Activated naive CD4-positive, alpha-beta T cell (primary cell): Measurements from ENCODE around the gene APLF.
"Not testable (repeated sequence)": the region's sequence is repeated elsewhere in the genome, so short reads cannot be mapped to it uniquely, and the experiment has no call there.

Source experiments
- DNase-seq, 4 experiments: peaks; one replicate each; lab custom pipeline; 2025; lab: John Stamatoyannopoulos, UW

Gene APLF

DNA sequence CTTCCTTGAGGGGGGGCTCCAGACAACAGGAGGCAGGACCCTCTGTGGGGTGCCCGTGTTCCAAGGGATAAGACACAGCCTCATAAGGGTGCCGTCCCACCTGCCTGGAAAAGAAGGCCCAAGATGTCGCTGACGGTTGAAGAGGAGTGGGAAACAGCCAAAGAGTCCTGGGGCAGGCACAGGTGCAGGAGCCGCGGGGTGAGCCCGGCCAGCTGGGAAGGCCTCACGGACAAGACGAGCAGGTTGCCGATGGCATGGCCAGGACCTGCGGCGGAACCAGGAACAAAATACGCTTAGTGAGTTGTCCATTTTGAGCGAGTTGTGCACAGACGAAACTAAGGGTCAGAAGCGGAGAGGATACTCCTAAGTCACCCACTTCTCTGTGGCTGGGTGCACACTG is 61.8 kb downstream of the APLF start:
- DNase-seq: not testable (repeated sequence)

DNA sequence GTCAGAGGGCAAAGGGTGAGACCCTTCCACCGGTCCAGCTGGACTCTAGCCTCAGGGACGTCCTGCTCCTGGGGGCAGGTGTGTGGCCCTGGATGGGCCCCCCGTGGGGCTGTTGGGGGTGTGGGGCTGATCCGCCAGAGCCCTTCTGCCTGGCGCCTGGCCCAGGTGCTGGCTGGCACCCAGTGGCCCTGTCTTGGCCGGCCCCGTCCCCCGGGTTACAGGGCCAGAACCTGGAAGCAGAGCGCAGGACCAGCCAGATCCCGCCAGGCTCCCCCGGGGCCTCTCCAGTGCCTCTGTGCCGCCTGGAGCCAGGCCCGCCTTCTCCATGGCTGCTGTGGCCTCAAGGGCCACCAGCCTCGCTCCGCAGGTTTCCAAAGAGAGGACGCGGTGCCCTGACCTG is 62.3 kb downstream of the APLF start:
- DNase-seq: not testable (repeated sequence)

DNA sequence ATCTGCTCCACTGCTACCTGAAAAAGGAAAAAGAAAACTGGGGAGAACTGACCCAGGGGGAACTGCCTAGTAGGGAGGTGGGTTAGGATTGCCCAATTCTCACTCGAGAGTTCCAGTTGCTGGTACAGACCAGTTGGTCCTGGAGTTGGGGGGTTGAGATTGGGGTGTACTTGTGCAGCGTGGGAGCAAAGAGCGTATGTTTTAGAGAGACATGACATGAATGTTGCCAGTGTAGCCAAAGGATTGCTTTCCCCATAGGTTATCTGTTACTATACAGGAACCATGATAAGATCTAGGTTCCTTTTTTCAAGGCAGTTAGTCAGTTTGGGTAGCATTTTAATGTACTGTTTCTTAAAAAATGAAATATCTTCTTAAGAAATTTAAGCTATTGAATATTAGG is 68.6 kb downstream of the APLF start:
- no peak for DNase-seq

DNA sequence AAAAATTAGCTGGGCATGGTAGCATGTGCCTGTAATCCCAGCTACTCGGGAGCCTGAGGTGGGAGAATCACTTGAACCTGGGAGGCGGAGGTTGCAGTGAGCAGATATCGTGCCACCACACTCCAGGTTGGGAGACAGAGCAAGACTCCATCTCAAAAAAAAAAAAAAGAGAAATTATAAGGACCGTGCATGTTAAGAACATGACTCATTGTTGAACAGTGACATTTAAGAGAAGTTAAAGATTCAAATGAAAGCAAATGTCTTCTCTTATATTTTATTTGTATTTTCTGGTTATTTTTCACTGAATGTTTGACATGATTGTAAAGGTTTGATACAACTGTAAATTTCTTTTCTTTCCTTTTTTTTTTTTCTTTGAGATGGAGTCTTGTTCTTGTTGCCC is 69.6 kb downstream of the APLF start:
- no peak for DNase-seq

DNA sequence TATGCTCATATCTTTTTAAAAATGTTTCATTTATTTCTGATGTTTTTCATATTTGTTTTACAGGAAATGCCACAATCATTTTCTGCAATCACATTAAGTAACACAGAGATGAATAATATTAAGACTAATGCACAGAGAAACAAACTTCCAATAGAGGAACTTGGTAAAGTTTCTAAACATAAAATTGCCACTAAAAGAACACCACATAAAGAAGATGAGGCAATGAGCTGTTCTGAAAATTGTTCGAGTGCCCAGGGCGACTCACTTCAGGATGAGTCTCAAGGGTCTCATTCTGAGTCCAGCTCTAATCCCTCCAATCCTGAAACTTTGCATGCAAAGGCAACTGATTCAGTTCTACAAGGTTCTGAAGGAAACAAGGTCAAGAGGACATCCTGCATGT is 70.4 kb downstream of the APLF start:
- no peak for DNase-seq

DNA sequence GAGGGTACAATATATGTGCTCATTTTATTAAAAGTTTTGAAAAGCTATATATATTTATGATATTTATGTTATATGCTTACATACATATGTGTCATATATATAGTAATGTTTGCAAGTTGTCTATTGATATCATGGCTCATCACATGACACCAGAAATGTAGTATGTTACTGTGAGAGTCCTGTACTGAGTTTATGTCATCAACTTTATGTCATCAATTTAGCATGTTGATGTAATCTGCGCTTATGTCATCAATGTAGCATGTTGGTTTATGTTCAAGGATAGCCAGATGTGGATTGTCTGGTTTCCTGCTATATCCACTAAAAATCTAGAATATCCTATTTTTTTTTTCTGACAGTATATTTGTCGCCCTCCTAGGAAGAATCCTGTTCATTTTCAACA is 77.4 kb downstream of the APLF start:
- no peak for DNase-seq

DNA sequence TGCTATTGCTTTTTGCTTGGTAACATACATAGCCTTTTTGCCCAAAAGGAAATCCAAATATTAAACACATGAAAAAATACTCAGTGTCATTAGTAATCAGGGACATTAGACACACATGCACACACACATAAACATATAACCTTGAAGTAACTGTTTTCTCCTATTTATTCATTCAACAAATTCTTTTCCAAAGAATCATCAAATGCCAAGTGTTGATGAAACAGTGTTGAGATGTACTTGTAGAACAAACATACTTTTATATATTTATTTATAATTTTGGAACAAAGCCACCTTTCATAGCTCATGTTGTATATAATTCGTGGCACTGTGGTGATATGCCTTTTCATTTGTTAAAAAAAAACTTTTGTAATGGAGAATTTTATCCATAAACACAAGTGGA is 81.0 kb downstream of the APLF start:
- DNase-seq: no peak

DNA sequence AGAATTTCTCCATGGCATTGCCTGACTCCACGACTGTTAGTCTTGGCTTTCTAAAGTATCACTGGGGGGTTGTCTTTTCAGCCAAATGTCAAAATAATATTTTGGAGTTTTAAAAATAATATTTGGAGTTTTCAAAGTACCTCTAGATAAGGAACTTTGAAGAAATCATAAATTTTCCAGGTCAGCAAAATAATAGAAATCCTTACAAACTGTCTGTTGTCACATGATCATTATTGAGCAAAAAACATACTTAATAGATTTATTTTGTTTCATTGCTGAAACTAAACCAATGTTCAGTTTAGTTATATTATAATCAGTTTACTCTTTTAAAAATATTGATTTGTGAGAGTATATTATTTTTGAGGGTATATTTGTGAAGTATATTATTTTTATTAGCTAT is 85.7 kb downstream of the APLF start:
- DNase-seq: no peak

DNA sequence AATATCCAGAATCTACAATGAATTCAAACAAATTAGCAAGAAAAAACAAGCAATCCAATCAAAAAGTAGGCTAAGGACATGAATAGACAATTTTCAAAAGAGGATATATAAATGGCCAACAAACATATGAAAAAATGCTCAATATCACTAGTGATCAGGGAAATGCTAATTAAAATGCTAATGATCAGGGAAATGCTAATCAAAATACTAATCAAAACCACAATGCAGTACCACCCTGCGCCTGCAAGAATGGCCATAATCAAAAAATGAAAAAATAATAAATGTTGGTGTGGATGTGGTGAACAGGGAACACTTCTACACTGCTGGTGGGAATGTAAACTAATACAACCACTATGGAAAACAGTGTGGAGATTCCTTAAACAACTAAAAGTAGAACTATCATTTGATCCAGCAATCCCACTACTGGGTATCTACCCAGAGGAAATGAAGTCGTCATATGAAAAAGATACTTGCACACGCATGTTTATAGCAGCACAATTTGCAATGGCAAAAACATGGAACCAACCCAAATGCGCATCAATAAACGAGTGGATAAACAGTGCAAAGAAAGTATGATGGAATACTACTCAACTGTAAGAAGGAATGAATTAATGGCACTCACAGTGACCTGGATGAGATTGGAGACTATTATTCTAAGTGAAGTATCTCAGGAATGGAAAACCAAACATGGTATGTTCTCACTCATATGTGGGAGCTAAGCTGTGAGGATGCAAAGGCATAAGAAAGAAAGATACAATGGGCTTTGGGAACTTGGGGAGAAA is 88.2 kb downstream of the APLF start:
- not testable (repeated sequence) for DNase-seq

DNA sequence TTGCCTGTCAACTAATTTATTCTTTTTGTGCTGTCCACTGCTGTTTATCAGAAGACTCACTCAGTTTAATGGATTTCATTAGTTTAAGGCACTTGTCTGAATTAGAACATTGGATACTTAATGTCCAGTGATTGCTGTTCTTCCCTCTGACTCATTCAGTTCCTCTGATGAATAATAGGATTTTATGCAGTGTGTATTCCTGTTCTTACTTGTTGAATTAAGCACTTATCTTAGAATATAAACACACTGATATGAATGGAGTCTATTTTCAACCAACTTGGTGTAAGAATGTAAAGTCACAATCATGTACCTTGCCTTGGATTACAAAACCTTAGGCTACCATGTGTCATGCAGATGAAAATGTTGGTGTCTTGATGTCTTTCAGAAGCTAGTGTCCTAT is 89.0 kb downstream of the APLF start:
- no peak for DNase-seq

DNA sequence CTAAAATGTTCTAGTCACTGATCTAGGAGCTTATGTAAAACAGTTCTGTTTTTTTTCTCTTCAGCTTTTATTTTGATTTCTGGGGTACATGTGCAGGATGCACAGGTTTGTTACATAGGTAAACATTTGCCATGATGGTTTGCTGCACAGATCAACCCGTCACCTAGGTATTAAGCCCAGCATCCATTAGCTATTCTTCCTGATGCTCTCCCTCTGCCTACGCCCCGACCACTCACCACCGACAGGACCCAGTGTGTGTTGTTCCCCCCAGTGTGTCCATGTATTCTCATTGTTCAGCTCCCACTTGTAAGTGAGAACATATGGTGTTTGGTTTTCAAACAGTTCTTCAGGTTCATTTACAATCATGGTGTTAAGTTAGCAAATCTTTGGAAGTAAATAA is 91.2 kb downstream of the APLF start:
- no peak for DNase-seq

DNA sequence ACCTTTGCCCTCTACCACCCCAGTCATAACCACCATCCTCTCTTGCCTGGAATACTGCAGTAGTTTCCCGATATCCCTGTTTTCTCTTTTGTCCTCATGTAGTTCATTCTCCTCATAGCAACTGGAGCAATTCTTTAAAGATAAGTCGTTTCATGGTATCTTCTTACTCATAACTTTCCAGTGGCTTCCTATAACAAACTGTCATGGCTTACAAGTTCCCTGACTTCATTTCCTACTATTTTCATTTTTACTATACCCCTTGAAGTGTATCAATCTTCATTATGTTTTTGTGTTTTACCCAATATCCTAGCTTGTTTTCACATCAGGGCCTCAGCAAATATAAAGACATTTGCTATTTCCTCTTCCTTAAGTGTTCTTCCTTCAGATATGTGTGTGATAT is 92.3 kb downstream of the APLF start:
- DNase-seq: no peak

DNA sequence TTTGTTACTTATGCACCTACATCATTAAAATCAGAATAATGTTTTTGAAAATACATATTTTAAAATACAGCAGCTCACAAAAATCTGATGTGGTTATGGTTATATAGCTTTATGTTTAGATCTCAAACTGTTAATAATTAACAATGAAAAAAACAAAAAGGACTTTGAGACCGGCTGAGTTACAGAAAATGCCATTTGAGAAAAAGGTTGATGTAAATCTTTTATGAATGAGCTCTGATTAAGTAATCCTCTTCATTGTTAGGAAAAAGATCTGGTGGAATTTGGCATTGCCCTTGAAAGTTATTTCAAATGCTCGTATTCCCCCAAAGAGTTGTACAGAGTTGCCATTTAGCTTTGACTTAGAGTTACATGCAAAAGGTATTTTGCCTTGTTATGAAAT is 93.2 kb downstream of the APLF start:
- DNase-seq: no peak

DNA sequence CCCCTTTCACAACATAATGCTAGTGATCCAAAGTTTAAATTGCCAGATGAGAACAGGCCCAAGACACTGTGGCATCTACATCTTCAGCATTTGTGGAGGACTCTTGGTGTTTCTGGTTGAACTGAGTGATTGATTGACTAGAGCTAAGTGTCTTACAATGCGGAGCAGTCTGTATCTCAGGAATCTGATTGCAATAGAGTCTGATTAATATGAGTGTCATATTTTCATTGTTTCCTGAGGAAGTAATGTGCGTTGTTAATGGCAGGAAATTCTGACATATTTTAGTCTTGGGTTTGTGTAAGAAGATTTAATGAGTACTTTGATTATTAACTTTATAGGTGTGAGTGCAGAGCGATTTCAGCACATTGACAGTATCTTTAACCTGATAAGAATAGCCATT is 94.0 kb downstream of the APLF start:
- no peak for DNase-seq

DNA sequence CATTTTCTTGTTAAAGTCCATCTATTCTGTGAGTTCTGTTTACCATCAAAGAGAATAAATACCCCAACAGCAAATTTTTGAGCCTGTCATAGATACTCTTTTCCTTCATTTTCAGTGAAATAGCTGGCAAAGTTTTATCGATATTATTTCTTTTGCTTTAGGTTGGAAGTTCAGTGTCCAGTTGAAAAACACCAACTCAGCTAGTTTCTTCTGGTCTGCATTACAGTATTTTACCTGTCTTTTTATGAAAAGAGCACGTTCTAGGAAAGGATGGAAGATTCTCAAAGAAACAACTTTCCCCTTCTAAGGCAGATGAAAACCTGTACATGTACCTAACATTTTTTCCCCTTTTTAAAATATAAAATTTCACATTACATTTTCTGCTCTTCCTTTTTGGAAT is 95.5 kb downstream of the APLF start:
- DNase-seq: no peak

DNA sequence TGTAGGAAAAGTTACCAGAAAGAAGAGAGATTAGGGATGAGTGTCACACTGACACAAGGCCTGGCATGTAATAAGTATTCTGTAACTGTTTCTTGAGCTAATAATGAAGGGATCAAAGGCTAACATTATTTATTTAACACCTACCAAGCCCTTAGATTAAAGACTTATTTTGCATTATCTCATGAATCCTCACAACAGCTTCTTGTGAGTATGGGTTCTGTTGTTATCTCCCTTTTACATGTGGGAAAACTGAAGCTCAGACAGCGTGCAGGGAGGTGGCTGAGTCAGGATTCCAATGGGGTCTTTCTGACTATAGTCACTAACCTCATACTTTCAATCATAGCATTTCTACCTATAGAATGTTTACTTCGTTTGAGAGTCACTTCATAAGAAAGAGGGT is 97.0 kb downstream of the APLF start:
- DNase-seq: no peak

DNA sequence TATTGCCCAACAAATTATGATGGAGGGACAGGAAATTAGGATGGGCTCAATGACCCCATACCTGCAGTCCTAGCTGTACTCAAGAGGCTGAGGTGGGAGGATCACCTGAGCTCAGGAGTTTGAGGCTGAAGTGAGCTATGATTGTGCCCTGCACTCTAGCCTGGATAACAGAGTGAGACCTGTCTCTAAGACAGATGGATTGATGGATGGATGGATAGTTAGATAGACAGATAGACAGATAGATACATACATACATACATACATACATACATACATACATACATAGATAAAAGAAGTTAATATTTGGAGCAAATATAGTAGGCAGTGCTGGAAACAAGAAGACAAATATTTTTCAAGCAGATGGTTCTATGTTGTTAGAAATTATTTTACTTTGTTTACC is 97.9 kb downstream of the APLF start:
- DNase-seq: no peak

DNA sequence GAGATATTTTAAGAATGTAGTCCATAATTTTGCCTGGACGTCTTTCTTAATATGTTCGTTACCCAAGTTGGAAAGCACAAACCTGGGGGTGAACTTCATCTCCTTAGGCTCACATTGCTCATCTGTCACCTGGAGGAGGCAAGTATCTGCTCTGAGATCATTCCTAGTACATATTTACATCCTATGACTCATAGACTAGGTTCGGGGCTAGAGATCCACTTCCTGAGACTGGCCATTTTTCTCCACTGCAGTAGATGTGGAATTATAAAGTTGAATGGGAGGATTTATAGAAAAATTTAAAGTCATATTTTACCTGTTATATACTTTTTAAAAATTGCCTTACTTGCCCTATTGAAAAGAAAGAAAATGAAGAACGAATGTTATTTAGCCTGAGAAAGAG is 98.5 kb downstream of the APLF start:
- DNase-seq: no peak

DNA sequence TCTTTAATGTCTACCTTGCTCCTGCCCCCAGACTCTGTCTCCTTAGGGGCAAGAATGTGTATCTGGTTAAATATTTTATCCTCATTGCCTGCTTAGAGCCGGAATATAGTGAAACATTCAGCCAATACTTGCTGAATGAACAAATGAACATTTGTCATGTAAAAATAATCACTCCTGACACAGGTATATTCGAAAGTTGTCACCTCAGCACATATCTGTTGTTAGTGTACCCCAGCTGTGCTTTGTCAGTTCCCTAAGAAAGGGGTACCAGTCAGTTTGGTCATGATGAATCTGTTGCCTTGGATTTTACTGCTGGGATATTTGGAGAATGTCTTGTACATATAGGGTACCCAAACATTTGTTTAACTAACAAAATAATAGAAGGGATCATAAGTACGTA is 99.0 kb downstream of the APLF start:
- no peak for DNase-seq

DNA sequence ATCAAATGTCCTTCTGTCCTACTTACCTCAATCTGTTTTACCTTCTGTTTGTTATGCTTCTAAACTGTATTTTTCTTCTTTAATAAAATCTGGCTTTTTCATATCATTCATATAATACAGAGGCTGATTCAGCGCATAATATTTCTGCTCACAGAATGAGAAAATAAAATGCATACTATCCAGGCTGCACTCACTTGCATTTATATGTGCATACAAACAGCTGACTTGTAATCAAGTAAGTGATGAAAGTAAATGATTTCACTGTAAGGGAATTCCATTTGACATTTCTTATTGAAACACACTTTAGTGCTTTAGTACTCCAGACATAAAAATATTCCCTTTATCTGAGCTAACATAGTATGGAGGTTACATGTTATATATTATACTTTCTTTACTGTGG is 100.7 kb downstream of the APLF start:
- no peak for DNase-seq

DNA sequence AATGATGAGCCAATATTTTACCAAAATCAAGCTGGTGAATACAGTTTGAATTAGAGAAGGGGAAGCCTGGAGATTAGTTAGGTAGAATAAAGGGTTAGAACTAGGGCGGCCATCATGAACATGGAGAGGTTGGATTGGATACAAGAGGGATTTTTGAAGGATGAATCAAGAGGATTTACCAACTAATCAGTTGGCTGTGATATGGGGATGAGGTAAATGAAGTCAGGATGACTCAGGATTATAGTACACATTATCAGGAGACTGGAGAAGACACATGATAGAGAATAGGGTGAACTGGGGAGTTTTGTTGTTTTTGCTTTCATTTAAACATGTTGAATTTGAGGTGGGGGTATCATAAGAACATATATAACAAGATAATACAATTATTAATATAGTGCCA is 102.2 kb downstream of the APLF start:
- no peak for DNase-seq

DNA sequence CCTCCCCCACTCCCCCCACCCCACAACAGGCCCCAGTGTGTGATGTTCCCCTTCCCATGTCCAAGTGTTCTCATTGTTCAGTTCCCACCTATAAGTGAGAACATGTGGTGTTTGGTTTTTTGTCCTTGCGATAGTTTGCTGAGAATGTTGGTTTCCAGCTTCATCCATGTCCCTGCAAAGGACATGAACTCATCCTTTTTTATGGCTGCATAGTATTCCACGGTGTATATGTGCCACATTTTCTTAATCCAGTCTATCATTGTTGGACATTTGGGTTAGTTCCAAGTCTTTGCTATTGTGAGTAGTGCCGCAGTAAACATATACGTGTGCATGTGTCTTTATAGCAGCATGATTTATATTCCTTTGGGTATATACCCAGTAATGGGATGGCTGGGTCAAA is 103.0 kb downstream of the APLF start:
- DNase-seq: not testable (repeated sequence)

DNA sequence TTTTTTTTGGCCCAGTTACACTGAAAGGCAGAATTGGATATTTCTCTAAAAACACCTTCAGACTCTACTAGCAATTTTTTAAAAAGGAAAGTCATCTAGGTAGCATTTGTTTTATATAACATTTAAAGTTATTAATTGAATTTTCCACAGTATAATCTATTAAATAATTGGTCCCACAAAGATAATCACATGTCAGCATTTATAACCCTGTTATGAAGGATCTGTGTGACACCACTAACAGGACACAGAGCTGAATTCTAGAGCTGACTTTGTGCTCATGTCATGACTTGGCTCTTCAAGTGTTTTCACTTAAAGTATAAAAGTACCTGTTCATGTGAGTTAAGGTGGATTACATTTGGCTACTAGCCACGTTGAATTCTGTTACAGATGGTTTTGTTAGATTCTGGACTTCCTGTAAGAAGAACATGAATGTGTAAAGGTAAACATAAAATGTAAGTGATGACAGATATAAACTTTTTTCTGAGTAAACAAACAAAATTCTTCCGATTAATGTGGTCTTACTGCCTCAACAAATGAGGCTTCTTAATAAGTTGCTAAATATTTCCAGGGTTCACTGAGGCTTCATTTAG is 106.9 kb downstream of the APLF start:
- no peak for DNase-seq

DNA sequence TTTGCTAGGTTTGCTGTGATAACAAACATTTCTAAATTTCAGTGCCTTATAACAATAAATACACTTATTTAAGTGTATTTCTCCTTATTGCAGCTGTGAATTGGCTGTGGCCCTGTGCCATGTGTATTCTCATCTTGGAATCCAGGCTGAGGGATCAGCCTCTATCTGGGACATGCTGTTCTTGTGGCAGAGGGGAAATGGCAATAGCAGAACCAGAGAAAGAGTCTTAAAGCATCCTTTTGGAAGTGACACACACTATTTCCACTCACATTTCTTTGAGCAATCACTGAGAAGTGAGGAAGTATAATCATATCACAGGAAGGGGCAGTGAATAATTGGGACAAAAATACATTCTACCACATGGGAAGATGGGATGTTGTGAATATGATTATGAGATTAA is 109.8 kb downstream of the APLF start:
- DNase-seq: no peak
